GM19193 (cell line): ENCODE results near the gene PDE5A.

Source experiments
- POLR2A ChIP-seq: IDR thresholded peaks from 4 replicates; pipeline ENCODE4 v1.6.1; 2011; ENCODE audit not compliant: insufficient read depth, insufficient read length; ENCODE audit errors: extremely low read depth

Gene PDE5A

GRCh38 chr4:119493419-119493818 lies 135.2 kb downstream of the PDE5A start:
- no peak for TF ChIP-seq POLR2A

DNA sequence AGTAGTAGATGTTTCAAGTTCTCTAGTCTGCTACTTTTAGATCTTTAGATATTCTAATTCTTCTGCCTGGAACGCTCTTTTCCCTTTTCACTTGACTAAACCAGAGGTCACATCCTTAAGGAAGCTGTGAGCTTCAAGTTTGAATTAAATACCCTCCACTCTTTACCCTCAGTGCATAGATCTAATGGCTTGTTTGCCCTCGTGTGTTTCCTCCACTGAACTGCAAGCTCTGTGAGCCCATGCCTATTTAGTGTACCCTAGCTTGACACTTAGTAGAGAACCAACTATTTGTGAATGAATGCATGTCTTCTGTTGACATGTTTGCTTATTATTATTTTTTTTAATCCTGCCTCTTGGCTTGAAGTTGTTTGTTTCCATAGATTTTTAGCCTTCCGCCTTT lies 138.3 kb downstream of the PDE5A start:
- TF ChIP-seq POLR2A: no peak

- no peak for TF ChIP-seq POLR2A
These were observed 139.3 kb downstream of the PDE5A start for GRCh38 chr4:119489305-119489704.

DNA sequence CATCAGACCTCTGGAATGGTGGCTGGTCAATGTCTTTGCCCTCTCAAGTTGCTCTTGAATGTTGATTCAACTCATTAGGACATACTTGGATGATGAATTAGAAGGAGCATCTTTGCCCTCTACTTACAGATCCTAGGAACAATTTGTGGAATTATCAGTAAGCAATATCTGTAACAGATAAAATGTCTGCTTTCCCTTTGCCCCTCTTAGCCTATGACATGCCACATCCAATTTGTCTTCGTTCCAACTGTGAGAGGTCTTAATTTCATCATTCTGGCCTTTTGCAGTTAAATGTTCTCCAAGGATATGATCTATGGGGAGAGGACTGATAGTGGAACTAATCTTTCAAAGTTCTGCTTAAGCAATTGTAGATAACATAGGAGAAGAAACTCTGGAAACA lies 148.3 kb downstream of the PDE5A start:
- no peak for TF ChIP-seq POLR2A

- no peak for TF ChIP-seq POLR2A
These were observed 148.8 kb downstream of the PDE5A start for GRCh38 chr4:119479835-119480234.

- no peak for TF ChIP-seq POLR2A
These were observed 149.3 kb downstream of the PDE5A start for GRCh38 chr4:119479180-119479808.

- no peak for TF ChIP-seq POLR2A
These were observed 150.0 kb downstream of the PDE5A start for GRCh38 chr4:119478446-119479179.

DNA sequence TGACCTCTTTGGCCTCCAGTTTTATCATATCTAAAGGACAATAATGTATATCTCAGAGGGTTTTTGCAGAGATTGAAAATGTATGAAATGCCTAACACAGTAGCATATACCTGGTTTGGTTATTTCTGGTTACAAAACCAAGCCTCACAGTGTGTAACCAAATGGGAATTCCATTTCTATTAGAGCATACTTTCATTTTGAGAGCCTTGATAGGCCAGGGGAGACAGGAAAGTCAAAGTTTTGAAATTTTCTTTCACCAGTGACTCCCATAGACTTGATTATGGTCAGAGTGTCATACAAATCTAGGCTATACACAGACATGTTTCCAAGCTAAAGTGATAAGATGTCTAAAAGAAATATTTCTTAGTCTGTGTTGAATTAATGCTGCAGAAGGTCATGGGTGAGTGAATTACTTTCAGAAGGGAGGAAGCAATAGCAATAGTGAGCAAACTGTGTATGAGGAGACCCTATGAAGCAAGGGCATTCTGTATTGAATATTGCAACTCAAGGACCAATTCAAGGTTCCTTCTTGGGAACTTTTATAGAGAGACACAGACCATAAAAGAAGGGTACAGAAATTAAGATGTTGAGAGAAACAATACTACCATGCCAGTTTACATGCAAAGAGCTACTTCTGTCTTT lies 151.1 kb downstream of the PDE5A start:
- TF ChIP-seq POLR2A: no peak

- no peak for TF ChIP-seq POLR2A
These were observed 157.3 kb downstream of the PDE5A start for GRCh38 chr4:119471259-119471658.

- peak; percentile 54 for TF ChIP-seq POLR2A
These were observed 173.9 kb downstream of the PDE5A start for GRCh38 chr4:119454491-119455270.
